Mucosa of stomach (tissue), 1 donor: ENCODE measurements around the gene PRKG1.
"Not testable (repeated sequence)": the region's sequence is repeated elsewhere in the genome, so short reads cannot be mapped to it uniquely, and the experiment has no call there.

ENCODE experiments used
- H3K27me3 ChIP-seq: one replicate; pipeline ENCODE4 v1.7.0; 2013; ENCODE audit warnings: mild to moderate bottlenecking, low read length; ENCODE audit not compliant: control insufficient read depth, insufficient read depth
- H3K36me3 ChIP-seq: one replicate; pipeline ENCODE4 v1.7.0; 2013; ENCODE audit warnings: low read length; ENCODE audit not compliant: control insufficient read depth, insufficient read depth
- H3K4me1 ChIP-seq: one replicate; pipeline ENCODE4 v1.7.0; 2013; ENCODE audit warnings: mild to moderate bottlenecking, low read length; ENCODE audit not compliant: control insufficient read depth, insufficient read depth
- H3K4me3 ChIP-seq: one replicate; pipeline ENCODE4 v1.7.0; 2013; ENCODE audit warnings: low read length
- H3K9ac ChIP-seq: one replicate; pipeline ENCODE4 v1.7.0; 2013; ENCODE audit warnings: mild to moderate bottlenecking, low read length, moderate library complexity
- H3K9me3 ChIP-seq: one replicate; pipeline ENCODE4 v1.7.0; 2013; ENCODE audit warnings: mild to moderate bottlenecking, low read length, moderate library complexity; ENCODE audit not compliant: control insufficient read depth
- donor health status: Pancreatic carcinoma.

Gene PRKG1

GRCh38 chr10:52032681-52033629, 958.7 kb downstream of the PRKG1 start:
- H3K36me3 ChIP-seq, result no peaks in the 10 kb centered on the region
- no peak overlapping the region for H3K4me3 ChIP-seq
- no peaks in the 10 kb centered on the region for H3K27me3 ChIP-seq
- no peaks in the 10 kb centered on the region for H3K9me3 ChIP-seq
- H3K4me1 ChIP-seq, result no peaks in the 10 kb centered on the region
- no peak overlapping the region for H3K9ac ChIP-seq

GRCh38 chr10:52039002-52039793, 964.9 kb downstream of the PRKG1 start:
- not testable (repeated sequence) for H3K36me3 ChIP-seq, H3K27me3 ChIP-seq, H3K4me3 ChIP-seq, H3K9ac ChIP-seq, H3K4me1 ChIP-seq, H3K9me3 ChIP-seq

- no peaks in the 10 kb centered on the region for H3K36me3 ChIP-seq
- H3K9ac ChIP-seq, result no peak overlapping the region
- H3K27me3 ChIP-seq, result no peaks in the 10 kb centered on the region
- H3K9me3 ChIP-seq, result no peaks in the 10 kb centered on the region
- no peaks in the 10 kb centered on the region for H3K4me1 ChIP-seq
- no peak overlapping the region for H3K4me3 ChIP-seq
Measured at GRCh38 chr10:52040486-52040885, 966.2 kb downstream of the PRKG1 start.

- no peaks in the 10 kb centered on the region for H3K9me3 ChIP-seq
- H3K9ac ChIP-seq, result no peak overlapping the region
- no peaks in the 10 kb centered on the region for H3K4me1 ChIP-seq
- H3K27me3 ChIP-seq, result no peaks in the 10 kb centered on the region
- no peaks in the 10 kb centered on the region for H3K36me3 ChIP-seq
- H3K4me3 ChIP-seq, result no peak overlapping the region
Measured at GRCh38 chr10:52043811-52044210, 969.5 kb downstream of the PRKG1 start.

- H3K27me3 ChIP-seq, result no peaks in the 10 kb centered on the region
- no peak overlapping the region for H3K9ac ChIP-seq
Measured at GRCh38 chr10:52048051-52048450, 973.8 kb downstream of the PRKG1 start.

GRCh38 chr10:52050429-52051047, 976.3 kb downstream of the PRKG1 start:
- Histone ChIP-seq H3K4me1 (no peaks in the 10 kb centered on the region), H3K27me3 (no peaks in the 10 kb centered on the region), H3K9ac (no peak overlapping the region), H3K36me3 (no peaks in the 10 kb centered on the region), H3K9me3 (no peaks in the 10 kb centered on the region), H3K4me3 (no peak overlapping the region)

More at GRCh38 chr10:52048051-52048450, 973.8 kb downstream of the PRKG1 start:
- H3K36me3 ChIP-seq, result no peaks in the 10 kb centered on the region
- H3K9me3 ChIP-seq, result no peaks in the 10 kb centered on the region
- H3K4me3 ChIP-seq, result no peak overlapping the region
- H3K4me1 ChIP-seq, result no peaks in the 10 kb centered on the region

DNA sequence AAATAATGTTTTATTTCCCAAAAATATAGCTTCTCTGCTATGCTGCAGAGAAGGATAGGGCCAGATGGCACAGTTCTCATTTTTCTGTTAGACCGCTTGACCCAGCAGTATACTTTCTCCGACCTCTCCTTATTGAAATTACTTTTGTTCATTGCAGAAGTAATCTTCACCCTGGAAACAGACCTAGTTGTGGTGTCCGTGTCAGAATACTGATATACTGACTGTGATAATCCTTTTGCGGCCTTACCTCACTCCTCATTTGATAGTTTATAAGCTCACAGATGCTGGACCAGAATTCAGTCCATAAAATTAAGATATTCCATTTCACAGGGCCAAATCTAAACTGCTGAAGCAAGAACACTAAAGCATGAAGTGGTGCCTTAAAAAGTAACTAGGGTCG, 979.2 kb downstream of the PRKG1 start:
- Histone ChIP-seq H3K9ac (no peak overlapping the region), H3K4me1 (no peaks in the 10 kb centered on the region), H3K9me3 (no peaks in the 10 kb centered on the region), H3K4me3 (no peak overlapping the region), H3K36me3 (no peaks in the 10 kb centered on the region), H3K27me3 (no peaks in the 10 kb centered on the region)

DNA sequence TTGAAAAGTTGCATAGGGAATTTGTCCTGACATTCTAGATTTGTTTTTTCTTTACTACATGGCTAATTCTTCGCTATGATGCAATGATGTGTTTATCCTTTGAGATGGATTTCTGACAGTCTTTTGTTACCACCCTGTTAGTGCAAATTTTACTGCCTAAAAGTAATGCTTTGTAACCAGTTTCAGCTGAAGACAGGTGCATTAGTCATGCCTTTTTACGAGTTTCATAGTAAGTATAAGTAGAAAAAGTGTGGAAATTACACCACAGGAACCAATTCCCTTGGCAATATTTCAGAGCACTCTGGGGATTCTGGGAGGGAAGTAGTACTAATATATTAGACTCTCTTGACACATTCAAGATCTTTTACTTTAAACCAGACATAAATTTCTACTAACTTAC, 982.0 kb downstream of the PRKG1 start:
- Histone ChIP-seq H3K27me3 (no peaks in the 10 kb centered on the region), H3K4me3 (no peak overlapping the region), H3K9me3 (no peaks in the 10 kb centered on the region), H3K9ac (no peak overlapping the region), H3K36me3 (no peaks in the 10 kb centered on the region), H3K4me1 (no peaks in the 10 kb centered on the region)

DNA sequence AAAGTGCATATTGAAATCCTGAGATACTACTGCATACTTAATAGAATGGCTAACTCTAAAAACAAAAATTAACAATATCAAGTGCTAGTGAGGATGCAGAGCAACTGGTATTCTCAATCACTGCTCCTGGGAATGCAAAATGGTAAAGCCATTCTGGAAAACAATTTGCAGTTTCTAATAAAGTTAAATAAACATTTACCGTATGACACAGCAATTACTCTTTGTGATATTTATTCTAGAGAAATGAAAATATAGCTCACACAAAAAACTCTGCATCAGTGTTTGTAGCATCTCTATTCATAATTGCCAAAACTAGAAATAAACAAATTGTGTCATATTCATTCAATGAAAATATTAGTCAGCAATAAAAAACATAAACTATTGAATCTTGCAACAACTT, 984.8 kb downstream of the PRKG1 start:
- H3K27me3 ChIP-seq, result no peaks in the 10 kb centered on the region
- H3K4me1 ChIP-seq, result no peaks in the 10 kb centered on the region
- no peak overlapping the region for H3K4me3 ChIP-seq
- H3K9me3 ChIP-seq, result no peaks in the 10 kb centered on the region
- H3K36me3 ChIP-seq, result no peaks in the 10 kb centered on the region
- H3K9ac ChIP-seq, result no peak overlapping the region

DNA sequence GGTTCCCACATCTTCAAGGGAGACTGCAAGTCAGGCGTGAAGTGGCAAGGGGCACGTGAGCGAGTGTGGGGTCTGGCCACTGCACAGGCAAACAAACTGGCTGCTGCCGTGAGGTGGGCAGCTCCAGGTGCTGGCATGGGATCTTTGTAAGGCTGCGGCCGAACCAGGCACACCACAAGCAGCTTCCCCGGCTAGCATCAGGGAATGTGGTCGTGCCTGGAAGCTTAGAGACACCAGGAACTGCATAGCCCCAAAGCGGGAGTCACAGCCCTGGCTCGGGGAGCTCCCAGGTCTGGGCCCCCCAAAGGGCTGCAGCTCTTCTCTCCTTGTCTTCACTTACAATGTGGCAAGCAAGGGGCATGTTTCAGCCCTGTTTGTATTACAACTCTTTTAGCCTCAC, 988.9 kb downstream of the PRKG1 start:
- no peaks in the 10 kb centered on the region for H3K4me1 ChIP-seq
- H3K4me3 ChIP-seq, result no peak overlapping the region
- H3K9me3 ChIP-seq, result no peaks in the 10 kb centered on the region
- no peaks in the 10 kb centered on the region for H3K27me3 ChIP-seq
- no peaks in the 10 kb centered on the region for H3K36me3 ChIP-seq
- no peak overlapping the region for H3K9ac ChIP-seq

DNA sequence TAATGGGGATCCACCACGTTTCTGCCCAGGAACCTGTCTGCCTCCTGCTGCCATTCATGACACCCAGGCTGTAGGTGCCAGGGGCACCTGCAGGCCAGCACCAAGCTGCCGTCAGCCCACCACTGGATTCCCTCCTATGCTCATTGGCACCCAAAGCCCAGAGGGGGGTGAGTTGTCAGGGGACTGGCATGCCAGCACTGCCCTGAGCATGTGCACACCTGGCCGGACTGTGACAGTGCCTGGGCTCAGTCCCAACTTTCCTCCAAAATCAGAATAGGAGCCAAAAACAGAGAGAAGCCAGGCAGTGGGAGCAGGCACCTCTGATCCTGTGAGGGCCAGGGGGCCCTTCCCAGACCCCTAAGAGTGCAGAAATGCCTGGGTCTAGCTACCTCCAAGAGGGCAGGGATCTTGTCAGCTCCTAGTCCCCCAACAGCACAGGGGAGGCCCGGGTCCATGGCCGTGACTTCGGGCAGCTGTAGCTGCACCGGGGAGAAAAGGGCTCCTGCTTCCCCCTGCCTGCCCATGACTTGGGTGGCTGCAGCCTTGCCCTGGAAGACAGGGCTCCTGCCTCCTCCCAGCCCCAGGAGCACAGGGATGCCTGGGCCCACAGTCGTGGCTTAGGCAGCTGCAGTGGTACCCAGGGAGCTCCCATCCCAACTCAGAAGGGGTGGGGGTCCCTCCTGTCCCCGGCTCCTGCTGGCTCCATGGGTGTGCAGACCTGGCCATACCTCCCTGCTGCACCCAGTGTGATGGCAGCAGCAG, 990.0 kb downstream of the PRKG1 start:
- no peaks in the 10 kb centered on the region for H3K27me3 ChIP-seq
- no peaks in the 10 kb centered on the region for H3K36me3 ChIP-seq
- no peak overlapping the region for H3K9ac ChIP-seq
- H3K9me3 ChIP-seq, result no peaks in the 10 kb centered on the region
- no peaks in the 10 kb centered on the region for H3K4me1 ChIP-seq
- H3K4me3 ChIP-seq, result no peak overlapping the region
